ENCODE data around the gene CHRNB1.

Gene CHRNB1

DNA sequence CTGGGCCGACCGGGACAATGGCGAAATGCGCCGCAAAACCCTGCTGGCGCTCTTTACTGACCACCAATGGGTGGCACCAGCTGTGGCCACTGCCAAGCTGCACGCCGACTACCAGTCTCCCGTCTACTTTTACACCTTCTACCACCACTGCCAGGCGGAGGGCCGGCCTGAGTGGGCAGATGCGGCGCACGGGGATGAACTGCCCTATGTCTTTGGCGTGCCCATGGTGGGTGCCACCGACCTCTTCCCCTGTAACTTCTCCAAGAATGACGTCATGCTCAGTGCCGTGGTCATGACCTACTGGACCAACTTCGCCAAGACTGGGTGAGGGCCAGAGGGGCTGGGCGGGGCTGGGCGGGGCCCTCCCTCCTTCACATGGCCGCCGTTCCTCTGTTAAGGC is 29.1 kb upstream of the CHRNB1 start:
- DNase-seq (ENCODE audit: low read depth), result no peak

DNA sequence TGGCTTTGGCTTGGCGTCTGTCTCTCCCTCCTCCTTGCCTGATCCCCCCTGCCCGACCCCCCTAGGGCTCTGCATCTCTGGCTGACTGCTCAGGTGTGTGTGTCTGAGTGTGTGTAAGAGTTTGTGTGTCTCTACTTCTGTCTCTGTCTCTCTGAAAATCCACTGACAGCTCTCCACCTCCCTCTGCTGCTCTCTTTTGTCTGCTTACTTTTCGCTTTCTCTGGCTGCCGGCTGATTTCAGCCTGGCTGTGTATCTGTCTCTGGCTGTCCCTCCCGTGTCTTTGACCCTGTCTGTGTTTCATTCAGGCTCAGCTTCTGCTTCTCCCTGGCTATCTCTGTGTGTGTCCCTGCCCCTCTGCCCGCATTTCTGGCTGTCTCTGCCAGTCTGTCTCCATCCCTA is 28.5 kb upstream of the CHRNB1 start:
- no peak for DNase-seq (ENCODE audit: low read depth)

DNA sequence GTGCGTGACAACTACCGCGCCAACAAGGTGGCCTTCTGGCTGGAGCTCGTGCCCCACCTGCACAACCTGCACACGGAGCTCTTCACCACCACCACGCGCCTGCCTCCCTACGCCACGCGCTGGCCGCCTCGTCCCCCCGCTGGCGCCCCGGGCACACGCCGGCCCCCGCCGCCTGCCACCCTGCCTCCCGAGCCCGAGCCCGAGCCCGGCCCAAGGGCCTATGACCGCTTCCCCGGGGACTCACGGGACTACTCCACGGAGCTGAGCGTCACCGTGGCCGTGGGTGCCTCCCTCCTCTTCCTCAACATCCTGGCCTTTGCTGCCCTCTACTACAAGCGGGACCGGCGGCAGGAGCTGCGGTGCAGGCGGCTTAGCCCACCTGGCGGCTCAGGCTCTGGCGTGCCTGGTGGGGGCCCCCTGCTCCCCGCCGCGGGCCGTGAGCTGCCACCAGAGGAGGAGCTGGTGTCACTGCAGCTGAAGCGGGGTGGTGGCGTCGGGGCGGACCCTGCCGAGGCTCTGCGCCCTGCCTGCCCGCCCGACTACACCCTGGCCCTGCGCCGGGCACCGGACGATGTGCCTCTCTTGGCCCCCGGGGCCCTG is 27.7 kb upstream of the CHRNB1 start:
- DNase-seq (ENCODE audit: low read depth), result no peak

DNA sequence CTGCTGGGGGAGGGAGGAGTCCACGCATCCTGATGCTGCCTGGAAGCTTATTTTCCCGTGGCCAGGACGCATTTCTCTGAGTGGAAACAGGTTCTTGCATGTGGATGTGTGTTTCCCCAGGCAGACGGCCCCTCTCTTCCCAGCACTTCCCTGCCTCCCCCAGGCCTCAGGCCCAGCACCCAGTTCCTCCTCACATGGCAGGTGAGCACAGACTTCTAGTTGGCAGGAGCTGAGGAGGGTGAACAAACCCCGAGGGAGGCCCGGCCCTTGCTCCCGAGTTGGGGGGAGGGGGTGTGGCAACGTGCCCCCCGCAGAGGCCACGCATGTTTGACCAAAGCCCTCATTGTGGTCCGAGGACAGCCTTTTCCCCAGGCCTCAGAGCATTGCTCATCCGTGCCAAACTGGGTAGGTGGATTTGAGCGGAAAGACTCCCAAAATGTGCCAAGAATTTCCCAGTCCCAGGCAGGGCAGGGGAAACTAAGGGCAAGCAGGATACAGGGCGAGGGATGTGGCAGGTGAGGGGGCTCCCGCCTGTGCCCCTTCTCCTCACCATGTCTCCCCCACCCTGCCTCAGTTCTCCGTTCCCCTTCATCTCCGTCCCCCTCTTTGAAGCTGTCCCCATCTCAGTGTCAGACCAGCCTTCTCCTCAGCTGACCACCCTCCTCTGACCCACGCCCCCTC is 26.2 kb upstream of the CHRNB1 start:
- DNase-seq (ENCODE audit: low read depth), result no peak

DNA sequence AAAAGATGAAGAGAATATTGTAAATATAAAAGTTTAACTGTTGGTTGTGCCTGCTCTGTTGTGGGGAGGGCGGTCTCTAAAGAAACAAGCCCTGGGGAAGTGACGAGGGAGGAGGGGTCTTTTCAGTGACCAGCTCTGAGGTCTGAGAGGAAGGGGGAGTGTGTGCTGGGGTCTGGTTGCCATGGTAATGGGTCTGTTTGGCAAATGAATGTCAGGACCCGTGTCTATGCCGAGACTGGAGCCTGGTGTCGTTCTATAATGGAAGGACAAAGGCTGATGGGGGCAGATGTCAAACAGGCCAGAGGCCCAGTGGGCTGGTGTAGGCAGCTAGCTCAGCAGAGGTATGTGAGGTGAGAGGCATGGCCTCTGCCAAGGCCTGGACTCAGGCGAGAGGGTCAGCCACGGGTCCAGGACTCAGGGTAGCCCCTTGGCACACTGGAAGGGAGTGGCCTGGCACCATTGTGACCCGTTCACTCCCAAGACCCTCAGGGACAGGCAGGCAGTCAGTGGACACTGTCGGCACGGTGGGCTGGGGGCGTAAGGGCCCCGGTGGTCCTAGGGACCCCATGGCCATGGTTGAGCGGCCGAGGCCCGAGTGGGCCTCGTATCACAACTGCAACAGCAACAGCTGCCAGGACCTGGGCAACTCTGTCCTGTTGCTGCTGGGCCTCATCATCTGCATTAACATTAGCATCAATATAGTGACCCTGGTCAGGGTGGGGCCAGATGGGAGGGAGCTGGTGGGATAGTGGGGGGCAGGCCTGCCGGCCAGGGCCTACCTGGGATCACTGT is 24.8 kb upstream of the CHRNB1 start, which contains the start of gene SPEM1:
Gene SPEM1 (plus strand): TSS at position 506 of the 792 bp plus-strand sequence. CDS start 61 bp downstream, at position 567.
- DNase-seq (ENCODE audit: low read depth), result no peak

DNA sequence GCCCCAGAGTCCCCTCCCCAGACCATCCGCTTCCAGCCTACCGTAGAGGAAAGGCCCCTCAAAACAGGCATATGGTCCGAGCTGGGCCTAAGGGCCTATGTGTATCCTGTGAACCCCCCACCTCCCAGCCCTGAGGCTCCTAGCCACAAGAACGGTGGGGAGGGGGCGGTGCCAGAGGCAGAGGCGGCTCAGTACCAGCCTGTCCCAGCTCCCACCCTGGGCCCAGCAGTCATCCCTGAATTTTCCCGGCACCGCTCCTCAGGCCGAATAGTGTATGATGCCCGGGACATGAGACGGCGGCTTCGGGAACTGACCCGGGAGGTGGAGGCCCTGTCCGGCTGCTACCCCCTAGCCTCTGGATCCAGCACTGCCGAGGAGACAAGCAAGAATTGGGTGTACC is 23.7 kb upstream of the CHRNB1 start:
- no peak for DNase-seq (ENCODE audit: low read depth)

DNA sequence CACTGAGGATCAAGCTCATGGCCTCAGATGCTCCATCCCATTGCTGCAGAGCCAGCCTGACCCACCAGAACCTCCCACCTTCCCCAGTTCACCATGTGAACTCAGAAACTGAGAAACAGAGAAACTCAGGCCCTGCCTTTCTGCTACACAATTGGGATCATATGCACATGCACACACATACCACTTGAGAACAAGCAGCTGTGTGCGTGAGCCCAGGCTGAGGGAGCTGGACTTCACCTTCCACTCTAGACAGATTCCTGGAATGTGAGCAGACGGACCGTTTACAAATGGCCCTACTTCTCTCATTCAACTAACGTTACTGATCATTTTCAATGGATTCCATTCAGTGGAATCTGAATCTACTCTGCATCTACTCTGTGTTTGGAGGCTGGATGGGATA is 21.2 kb upstream of the CHRNB1 start:
- DNase-seq (ENCODE audit: low read depth), result no peak

DNA sequence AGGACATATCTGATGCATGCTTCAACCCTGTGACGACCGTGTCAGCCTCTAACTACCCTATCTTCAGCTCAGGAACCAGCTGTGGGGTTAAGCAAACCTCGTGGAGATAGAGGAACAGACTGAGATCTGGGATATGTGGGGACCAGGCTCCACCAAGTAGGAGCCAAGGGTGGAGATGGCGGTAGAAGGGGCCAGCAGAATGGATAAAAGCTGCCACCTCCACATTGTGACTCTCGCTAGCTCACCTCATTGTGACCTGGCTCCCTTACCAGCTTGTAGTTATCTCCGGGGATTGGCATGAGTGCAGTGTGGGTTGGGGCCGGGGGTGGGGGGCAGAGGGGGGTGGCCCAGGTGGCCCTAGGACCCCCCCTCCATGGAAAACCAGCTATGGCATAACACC is 19.5 kb upstream of the CHRNB1 start, which contains the start of gene SPEM2:
Gene SPEM2 (plus strand): TSS at position 301 of the 400 bp plus-strand sequence. CDS start 73 bp downstream, at position 374.
- no peak for DNase-seq (ENCODE audit: low read depth)

DNA sequence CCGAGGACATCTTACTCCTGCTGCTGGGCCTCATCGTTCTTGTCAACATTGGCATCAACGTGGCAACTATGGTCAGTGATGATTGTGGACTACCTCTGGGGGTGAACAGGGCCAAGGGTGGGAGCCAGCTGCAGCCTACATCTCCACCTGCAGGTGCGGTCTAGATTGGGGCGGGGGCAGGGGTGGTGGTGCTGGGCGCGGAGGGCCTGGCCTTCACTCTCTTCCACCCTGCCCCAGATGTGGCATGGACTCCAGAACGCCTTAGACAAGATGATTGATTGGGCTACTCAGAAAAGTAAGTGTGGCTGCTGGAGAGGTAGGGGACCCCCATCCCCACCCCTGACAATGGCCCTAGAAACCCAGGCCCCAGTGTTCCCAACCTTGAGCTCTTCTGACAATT is 19.1 kb upstream of the CHRNB1 start:
- DNase-seq (ENCODE audit: low read depth), result no peak

DNA sequence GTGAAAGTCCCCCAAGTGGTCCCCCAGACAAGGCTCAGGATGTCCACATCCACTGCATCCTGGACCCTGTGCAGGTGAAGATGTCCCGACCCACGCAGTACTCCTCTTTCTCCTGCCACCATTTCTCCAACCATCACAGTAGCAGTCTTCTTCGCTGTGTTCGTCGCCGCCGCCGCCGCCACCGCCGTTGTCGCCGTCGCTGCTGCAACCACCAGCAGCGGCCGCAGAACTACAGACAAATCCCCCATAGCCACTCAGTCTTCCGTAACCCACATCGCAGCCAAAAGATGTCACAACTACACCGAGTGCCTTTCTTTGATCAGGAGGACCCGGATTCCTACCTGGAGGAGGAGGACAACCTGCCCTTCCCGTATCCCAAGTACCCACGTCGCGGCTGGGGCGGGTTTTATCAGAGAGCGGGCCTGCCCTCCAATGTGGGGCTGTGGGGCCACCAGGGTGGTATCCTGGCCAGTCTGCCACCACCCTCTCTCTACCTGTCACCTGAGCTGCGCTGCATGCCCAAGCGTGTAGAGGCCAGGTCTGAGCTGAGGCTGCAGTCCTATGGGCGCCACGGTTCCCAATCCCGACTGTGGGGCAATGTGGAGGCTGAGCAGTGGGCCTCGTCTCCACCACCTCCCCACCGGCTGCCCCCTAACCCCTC is 18.5 kb upstream of the CHRNB1 start:
- DNase-seq (ENCODE audit: low read depth), result no peak

DNA sequence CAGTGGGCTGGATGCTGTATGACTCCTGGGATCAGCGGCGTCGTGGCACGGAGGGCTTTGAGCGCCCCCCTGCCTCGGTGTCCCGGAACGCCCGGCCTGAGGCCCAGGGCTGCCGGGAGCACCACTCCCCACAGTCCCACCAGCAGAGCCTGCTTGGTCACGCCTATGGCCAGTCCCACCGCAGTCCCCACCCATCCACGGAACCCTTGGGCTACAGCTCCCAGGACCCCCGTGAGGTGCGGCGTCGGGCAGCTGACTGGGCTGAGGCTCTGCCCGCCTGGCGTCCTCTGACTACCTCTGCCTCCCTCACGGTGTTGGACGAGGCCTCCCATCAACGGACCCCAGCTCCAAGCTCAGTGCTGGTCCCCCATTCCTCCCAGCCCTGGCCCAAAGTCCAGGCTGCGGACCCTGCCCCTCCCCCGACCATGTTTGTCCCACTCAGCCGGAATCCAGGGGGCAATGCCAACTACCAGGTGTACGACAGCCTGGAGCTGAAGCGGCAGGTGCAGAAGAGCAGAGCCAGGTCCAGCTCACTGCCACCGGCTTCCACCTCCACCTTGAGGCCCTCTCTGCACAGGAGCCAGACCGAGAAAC is 17.9 kb upstream of the CHRNB1 start:
- no peak for DNase-seq (ENCODE audit: low read depth)

DNA sequence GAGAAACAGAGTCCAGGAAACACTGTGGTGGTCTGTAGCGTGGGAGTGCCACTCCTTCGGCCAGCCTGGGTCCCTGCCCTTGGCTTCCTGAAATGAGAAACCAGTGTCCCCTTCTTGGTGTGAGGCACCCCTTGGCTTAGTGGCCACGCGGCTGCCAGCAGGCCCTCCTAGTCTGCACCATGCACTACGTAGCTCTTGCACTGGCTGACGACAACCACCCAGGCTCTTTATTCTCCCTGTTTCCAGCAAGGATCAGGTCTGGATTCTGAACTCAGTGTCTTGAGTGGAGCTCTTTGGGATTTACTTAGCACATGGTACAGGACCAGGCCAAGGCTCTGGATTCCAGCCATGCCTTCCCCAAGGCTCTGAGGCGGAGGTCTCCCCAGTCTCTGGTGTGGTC is 17.3 kb upstream of the CHRNB1 start:
- no peak for DNase-seq (ENCODE audit: low read depth)

DNA sequence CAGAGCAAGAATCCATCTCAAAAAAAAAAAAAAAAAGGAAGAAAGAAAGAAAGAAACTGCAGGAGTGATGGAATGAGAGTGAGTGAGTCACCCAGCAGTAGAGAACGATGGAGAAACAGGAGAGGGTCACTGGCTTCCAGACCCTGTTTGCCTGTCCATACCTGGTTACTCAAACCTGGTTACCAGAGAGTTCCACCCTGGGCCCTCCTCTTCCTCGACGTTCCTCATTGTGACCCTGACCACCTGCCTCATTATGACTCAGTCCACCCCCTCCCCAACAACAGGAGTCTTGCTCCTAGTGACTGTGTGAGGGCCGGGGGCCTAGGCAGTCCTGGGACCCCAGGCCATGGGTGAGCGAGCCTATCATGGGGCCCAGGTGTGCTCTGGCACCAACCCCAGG is 16.3 kb upstream of the CHRNB1 start, which contains the start of gene SPEM3:
Gene SPEM3 (plus strand): TSS at position 301 of the 400 bp plus-strand sequence. CDS start 46 bp downstream, at position 347.
- no peak for DNase-seq (ENCODE audit: low read depth)

DNA sequence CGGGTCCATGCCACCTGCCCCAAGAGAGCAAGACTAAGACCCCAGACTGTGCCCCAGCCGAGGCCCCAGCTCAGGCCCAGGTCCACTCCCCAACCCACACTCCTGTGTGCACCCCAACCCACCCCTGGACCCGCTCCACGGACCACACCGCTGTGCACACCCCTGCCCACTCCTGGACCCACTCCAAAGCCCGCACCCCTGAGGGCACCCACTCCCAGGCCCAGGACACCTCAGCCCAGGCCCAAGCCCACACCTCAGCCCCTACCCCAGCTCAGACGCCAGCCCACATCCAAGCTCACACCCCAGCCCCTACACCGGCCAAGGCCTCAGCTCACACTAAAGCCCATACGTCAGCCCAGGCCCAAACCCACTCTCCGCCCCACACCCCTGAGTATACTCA is 15.1 kb upstream of the CHRNB1 start:
- no peak for DNase-seq (ENCODE audit: low read depth)

DNA sequence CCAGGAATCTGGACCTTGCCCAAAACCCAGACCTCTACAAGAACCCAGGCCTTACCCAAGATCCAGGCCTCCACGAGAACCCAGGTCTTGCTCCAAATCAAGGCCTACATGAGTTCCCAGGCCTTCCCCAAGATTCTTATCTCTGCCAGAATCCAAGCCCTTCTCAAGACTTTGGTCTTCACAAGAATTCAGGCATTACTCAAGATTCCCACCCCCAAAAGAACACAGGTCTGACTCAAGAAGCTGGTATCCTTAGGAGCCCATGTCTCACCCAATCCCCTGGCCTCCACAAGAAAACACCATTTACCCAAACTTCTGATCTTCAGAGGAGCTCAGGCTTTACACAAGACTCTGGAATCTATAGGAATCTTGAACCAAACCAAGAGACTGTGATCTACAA is 13.6 kb upstream of the CHRNB1 start:
- no peak for DNase-seq (ENCODE audit: low read depth)

DNA sequence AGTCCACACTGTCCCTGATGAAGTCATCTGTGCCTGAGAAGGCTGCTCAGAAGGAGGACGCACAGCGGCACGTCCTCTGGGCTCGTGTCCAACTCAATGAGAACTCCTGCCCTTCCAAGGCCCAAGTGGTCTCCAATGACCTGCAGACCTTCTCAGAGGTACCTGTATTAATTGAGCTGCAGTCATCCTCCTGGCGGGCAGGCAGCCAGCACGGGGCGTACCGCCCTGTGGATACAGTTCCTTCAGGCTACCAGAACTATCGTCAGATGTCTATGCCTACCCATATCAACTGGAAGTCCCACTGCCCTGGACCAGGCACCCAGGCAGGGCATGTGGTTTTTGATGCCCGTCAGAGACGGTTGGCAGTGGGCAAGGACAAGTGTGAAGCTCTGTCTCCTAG is 12.6 kb upstream of the CHRNB1 start:
- DNase-seq (ENCODE audit: low read depth), result no peak

DNA sequence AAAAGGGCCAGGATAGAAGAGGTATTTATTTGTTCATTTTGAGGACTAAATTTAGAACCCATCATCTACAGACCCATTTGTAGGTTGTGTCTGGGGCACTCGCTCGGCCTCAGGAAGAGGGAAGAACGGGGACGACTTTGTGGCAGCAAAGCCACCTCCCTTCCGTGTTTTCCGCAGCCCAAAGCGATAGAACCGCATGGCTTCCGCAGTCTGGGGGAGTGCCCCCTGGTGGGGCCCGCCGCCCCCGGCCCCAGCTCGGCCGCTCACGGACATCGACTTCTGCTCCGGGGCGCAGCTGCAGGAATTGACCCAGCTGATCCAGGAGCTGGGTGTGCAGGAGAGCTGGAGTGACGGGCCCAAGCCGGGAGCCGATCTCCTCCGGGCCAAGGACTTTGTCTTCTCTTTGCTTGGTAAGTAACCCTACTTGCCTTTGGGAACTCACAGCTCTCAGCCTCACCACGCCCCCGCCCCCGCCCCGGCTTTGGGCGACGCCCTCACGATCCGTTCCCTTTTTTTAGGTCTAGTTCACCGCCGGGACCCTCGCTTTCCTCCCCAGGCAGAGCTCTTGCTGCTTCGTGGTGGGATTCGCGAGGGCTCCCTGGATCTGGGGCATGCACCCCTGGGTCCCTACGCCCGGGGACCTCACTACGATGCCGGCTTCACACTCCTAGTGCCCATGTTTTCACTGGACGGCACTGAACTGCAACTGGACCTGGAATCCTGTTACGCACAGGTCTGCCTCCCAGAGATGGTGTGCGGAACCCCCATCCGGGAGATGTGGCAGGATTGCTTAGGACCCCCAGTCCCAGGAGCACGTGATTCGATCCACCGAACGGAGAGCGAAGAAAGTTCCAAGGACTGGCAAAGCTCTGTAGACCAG is 8.9 kb upstream of the CHRNB1 start:
- no peak for DNase-seq (ENCODE audit: low read depth)

DNA sequence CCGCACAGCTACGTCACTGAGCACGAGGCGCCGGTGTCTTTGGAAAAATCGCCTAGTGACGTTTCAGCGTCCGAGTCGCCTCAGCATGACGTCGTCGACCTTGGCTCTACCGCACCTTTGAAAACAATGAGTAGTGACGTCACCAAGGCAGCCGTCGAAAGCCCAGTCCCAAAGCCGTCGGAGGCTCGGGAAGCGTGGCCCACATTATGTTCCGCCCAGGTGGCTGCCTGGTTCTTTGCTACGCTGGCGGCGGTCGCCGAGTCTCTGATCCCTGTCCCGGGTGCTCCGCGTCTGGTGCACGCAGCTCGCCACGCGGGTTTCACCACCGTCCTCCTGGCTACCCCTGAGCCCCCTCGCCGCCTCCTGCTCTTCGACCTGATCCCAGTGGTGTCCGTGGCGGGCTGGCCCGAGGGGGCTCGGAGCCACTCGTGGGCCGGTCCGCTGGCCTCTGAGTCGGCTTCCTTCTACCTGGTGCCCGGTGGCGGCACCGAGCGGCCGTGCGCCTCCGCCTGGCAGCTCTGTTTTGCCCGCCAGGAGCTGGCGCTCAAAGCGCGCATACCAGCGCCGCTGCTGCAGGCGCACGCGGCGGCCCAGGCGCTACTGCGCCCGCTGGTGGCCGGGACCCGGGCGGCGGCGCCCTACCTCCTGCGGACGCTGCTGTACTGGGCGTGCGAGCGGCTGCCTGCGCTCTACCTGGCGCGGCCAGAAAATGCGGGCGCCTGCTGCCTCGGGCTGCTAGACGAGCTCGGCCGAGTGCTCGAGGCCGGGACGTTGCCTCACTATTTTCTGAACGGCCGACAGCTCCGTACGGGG is 8.1 kb upstream of the CHRNB1 start:
- DNase-seq (ENCODE audit: low read depth), result peak; percentile 72

DNA sequence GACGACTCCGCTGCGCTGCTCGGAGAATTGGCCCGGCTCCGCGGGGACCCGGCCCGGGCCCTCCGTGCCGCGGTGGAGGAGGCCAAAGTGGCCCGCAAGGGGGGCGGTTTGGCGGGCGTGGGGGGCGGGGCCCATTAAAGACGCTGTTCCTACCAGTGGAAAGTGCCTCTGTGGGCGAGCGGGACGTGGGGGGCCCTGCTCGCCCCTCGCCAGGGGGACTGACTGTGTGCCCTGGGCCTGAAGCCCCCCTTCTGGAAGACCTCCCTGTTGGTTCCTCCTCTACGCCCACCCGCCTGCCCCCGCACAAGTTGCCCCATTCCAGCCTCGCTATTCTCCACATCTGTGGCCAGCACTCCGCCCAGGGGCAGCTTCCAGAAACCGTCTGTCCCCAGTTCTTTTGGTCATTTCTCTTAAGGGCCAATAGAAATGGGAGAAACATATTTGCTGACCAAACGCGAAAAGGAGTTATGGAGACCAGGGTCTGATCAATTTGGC is 7.4 kb upstream of the CHRNB1 start:
- no peak for DNase-seq (ENCODE audit: low read depth)

All from fibroblast of gingiva (primary cell).